IMR-90 (cell line): Measurements from ENCODE around the gene MACROD1. TPM values are rescaled to one million over a fixed set of nuclear protein-coding genes. Genes with fewer than 3 reads are reported as not detected.
A peak's percentile ranks its signal among the peaks of the same experiment; 100 is the strongest.

Experiments
- ATAC-seq: fragments of 200-7000 bp; cut with Tn5 transposase; 2 replicates; pipeline ENCODE4 v1.9.1; 2020; ENCODE audit warnings: low read depth, mild to moderate bottlenecking, moderate library complexity
- BruUV-seq: library from RNA; stranded (reverse); fragments of 400-500 nt; replicated peaks from 2 replicates; lab custom pipeline; 2021; lab: Mats Ljungman, UMichigan
- CTCF ChIA-PET: fragments of 300-600 bp; formaldehyde crosslinking; extraction: SDS; loops from one replicate; lab custom pipeline; 2021; ENCODE audit warnings: antibody characterized with exemption; lab: Yijun Ruan, JAX
- POLR2A ChIA-PET: fragments of 300-600 bp; sonication (Branson Sonifier 250); formaldehyde crosslinking; loops from one replicate; lab custom pipeline; 2022; ENCODE audit warnings: antibody characterized with exemption; ENCODE audit not compliant: unreplicated experiment; lab: Charles Lee
- DNase-seq: peaks from one replicate; pipeline ENCODE4 v3.0.0; 2013
- H2AFZ ChIP-seq: replicated peaks from 2 replicates; pipeline ENCODE3; 2013; ENCODE audit warnings: low read length, mild to moderate bottlenecking; ENCODE audit not compliant: poor library complexity
- H2AK5ac ChIP-seq: 2 replicates; pipeline ENCODE4 v1.6.1; 2013; ENCODE audit warnings: low read depth, low read length, inconsistent platforms
- H2AK9ac ChIP-seq: replicated peaks from 2 replicates; pipeline ENCODE3; 2013; ENCODE audit warnings: mild to moderate bottlenecking, low read depth, low read length, moderate library complexity; ENCODE audit not compliant: poor library complexity
- H2BK120ac ChIP-seq: 2 replicates; pipeline ENCODE4 v1.6.1; 2013; ENCODE audit warnings: low read depth, low read length, inconsistent platforms
- H2BK15ac ChIP-seq: 3 replicates; pipeline ENCODE4 v1.6.1; 2013; ENCODE audit warnings: low read depth, low read length, inconsistent platforms
- H2BK20ac ChIP-seq: 2 replicates; pipeline ENCODE4 v1.6.1; 2013; ENCODE audit warnings: low read depth, mild to moderate bottlenecking, inconsistent platforms, low read length, moderate library complexity
- H2BK5ac ChIP-seq: 2 replicates; pipeline ENCODE4 v1.6.1; 2013; ENCODE audit warnings: mild to moderate bottlenecking, low read depth, low read length, inconsistent platforms; ENCODE audit not compliant: poor library complexity, severe bottlenecking
- H3K14ac ChIP-seq: replicated peaks from 2 replicates; pipeline ENCODE4 v1.6.1; 2013; ENCODE audit warnings: low read depth, low read length, inconsistent platforms
- H3K18ac ChIP-seq: 2 replicates; pipeline ENCODE4 v1.6.1; 2013; ENCODE audit warnings: low read depth, low read length, control low read depth
- H3K23ac ChIP-seq: 2 replicates; pipeline ENCODE4 v1.6.1; 2013; ENCODE audit warnings: low read depth, low read length, inconsistent platforms
- H3K27ac ChIP-seq: 2 replicates; pipeline ENCODE4 v1.5.1; 2013; ENCODE audit warnings: mild to moderate bottlenecking, control low read depth, low read length; ENCODE audit not compliant: insufficient read depth
- H3K27me3 ChIP-seq: 2 replicates; pipeline ENCODE4 v1.6.1; 2013; ENCODE audit warnings: low read length; ENCODE audit not compliant: control insufficient read depth, insufficient read depth
- H3K36me3 ChIP-seq: 2 replicates; pipeline ENCODE4 v1.6.1; 2013; ENCODE audit warnings: low read length, mixed read lengths; ENCODE audit not compliant: control insufficient read depth, insufficient read depth
- H3K4ac ChIP-seq: 2 replicates; pipeline ENCODE4 v1.6.1; 2013; ENCODE audit warnings: low read depth, low read length, inconsistent platforms
- H3K4me1 ChIP-seq: 2 replicates; pipeline ENCODE4 v1.6.1; 2013; ENCODE audit warnings: low read length, mixed read lengths; ENCODE audit not compliant: control insufficient read depth, insufficient read depth
- H3K4me2 ChIP-seq: 2 replicates; pipeline ENCODE4 v1.6.1; 2013; ENCODE audit warnings: low read depth, mild to moderate bottlenecking, control low read depth, low read length, moderate library complexity
- H3K4me3 ChIP-seq: 2 replicates; pipeline ENCODE4 v1.5.1; 2013; ENCODE audit warnings: low read depth, mild to moderate bottlenecking, control low read depth, low read length, moderate library complexity; ENCODE audit not compliant: insufficient read depth
- H3K56ac ChIP-seq: 2 replicates; pipeline ENCODE4 v1.6.1; 2013; ENCODE audit warnings: low read length, inconsistent platforms; ENCODE audit not compliant: insufficient read depth; ENCODE audit errors: extremely low read depth
- H3K79me1 ChIP-seq, 2 experiments: 2 replicates each; pipeline ENCODE4 v1.6.1; 2013; ENCODE audit warnings: low read length in 2 of 2, inconsistent platforms in 1 of 2, low read depth in 1 of 2
- H3K9ac ChIP-seq: 2 replicates; pipeline ENCODE4 v1.6.1; 2013; ENCODE audit warnings: low read depth, low read length, control low read depth
- H3K9me1 ChIP-seq: 2 replicates; pipeline ENCODE4 v1.6.1; 2013; ENCODE audit warnings: low read length, inconsistent platforms; ENCODE audit not compliant: insufficient read depth
- H3K9me3 ChIP-seq: 2 replicates; pipeline ENCODE4 v1.6.1; 2013; ENCODE audit warnings: low read length; ENCODE audit not compliant: control insufficient read depth, insufficient read depth
- H4K20me1 ChIP-seq: 2 replicates; pipeline ENCODE4 v1.6.1; 2013; ENCODE audit warnings: low read length, inconsistent platforms; ENCODE audit not compliant: insufficient read depth
- H4K5ac ChIP-seq: 2 replicates; pipeline ENCODE4 v1.6.1; 2013; ENCODE audit warnings: mild to moderate bottlenecking, low read depth, low read length, control low read depth
- H4K8ac ChIP-seq, 2 experiments: 2 replicates each; pipeline ENCODE4 v1.6.1; 2013; ENCODE audit warnings: low read depth in 2 of 2, low read length in 2 of 2, control low read depth in 1 of 2, inconsistent platforms in 1 of 2
- H4K91ac ChIP-seq: 2 replicates; pipeline ENCODE4 v1.6.1; 2013; ENCODE audit warnings: low read depth, low read length, inconsistent platforms; ENCODE audit not compliant: insufficient read depth
- FOS ChIP-seq: fragments of 150-350 bp; IDR thresholded peaks from 2 replicates; pipeline ENCODE4 v1.6.1; 2016; ENCODE audit warnings: low read depth, low read length
- RCOR1 ChIP-seq: IDR thresholded peaks from 2 replicates; pipeline ENCODE4 v1.6.1; 2012; ENCODE audit warnings: mild to moderate bottlenecking, low read length, improper control_type of control experiment; ENCODE audit not compliant: insufficient replicate concordance
- RFX5 ChIP-seq: IDR thresholded peaks from 2 replicates; pipeline ENCODE4 v1.8.0; 2012; ENCODE audit warnings: low read depth, mild to moderate bottlenecking, low read length, moderate library complexity
- WGBS, 2 experiments: methylation state at CpG; one replicate each; pipeline versions ENCODE4 v1.1.5 to v1.1.7; 2013; ENCODE audit warnings: missing lambda C conversion rate in 2 of 2; ENCODE audit not compliant: insufficient read length in 1 of 2; ENCODE audit errors: extremely low coverage in 2 of 2; 5-methylcytosine and 5-hydroxymethylcytosine counted together
- dilution Hi-C: fragments of 300-500 bp; cut with HindIII; formaldehyde crosslinking; loops from one replicate; pipeline ENCODE4 v1.14.3; 2018; ENCODE audit warnings: low sequenced_read_pairs; ENCODE audit not compliant: unreplicated experiment
- in situ Hi-C: fragments of 300-500 bp; cut with MboI; formaldehyde crosslinking; loops from 3 replicates; pipeline ENCODE4 v1.14.3; 2019; ENCODE audit warnings: low sequenced_read_pairs, inconsistent platforms, mixed read lengths
- intact Hi-C: fragments of 100-400 bp; cut with micrococcal nuclease; formaldehyde crosslinking; loops from 2 replicates; pipeline ENCODE4 v1.10.0; 2022
- polyA plus RNA-seq, 3 experiments: library from polyadenylated mRNA; depleted of rRNA; stranded (reverse); fragments of >200 nt; gene quantifications; 2 replicates each; pipeline ENCODE4 v1.2.3, GENCODE V29; 2012; ENCODE audit warnings: low replicate concordance in 1 of 3
- total RNA-seq: library from RNA; depleted of rRNA; stranded (reverse); fragments of >200 nt; gene quantifications from 2 replicates; pipeline ENCODE4 v1.2.3, GENCODE V29; 2012
- TF ChIP-seq, protein P1 (sequence below): conservative IDR thresholded peaks from 2 replicates; pipeline ENCODE4 v1.5.1; 2012; ENCODE audit warnings: mild to moderate bottlenecking, low read depth, low read length, improper control_type of control experiment
- TF ChIP-seq, protein P2 (sequence below): fragments of 150-350 bp; IDR thresholded peaks from 2 replicates; pipeline ENCODE4 v1.6.1; 2017; ENCODE audit warnings: mild to moderate bottlenecking, antibody characterized with exemption, low read length, low read depth

Gene MACROD1
- total and polyA plus RNA-seq, 2 of the 4 experiments (the other 2 are of a cell fraction): 2.5 to 9.3 TPM

DNA sequence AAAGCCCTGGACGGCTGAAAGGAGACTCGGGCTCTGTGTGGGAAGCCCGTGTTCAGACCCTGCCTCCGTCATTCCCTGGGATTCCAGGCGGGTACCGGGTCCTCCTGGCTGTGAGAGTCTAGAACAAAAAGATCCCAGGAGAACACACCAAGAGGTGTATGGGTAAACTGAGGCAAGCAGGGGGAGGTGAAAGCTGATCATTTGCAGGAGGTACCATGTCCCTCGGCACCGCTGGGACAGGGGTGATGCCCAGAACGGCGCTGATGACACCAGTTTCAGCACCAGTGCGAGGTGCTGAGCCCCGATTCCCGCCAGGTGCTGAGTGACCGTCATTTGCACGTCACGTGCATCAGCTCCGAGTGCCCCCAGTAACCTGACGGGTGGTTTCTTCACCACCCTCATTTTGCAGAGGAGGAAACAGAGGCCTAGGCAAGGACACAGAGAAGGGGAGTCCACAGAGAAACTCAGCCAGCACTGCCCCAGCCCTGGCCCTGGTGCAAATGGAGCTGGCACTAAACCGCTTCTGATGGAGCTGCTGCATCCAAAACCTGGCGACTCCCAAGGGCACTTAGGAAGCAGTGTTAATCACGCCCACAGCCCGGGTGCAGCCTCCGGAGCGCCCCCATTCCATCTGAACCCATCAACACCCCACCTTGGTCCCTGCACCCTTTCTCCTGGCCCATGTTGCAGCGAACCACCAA, 16.8 kb downstream of the MACROD1 start:
- Histone ChIP-seq H4K8ac (no peak overlapping the region), H2AFZ (peak overlapping the region; percentile 4), H4K91ac (peak overlapping the region; percentile 3; the same call in 1 of the 2 replicates), H3K9me3 (no peaks in the 10 kb centered on the region), H3K79me1 (peaks cover 3 to 9% of the 10 kb centered on the region in 2 experiments; a peak in 3 of 4 replicates), H2BK20ac (no peak overlapping the region; the same call in 1 of the 2 replicates), H3K23ac (no peak overlapping the region), H2AK5ac (peak overlapping the region; percentile 61), H3K4me3 (no peak overlapping the region), H3K18ac (no peak overlapping the region), H2AK9ac (no peak overlapping the region), H3K56ac (no peak overlapping the region), H3K9ac (no peak overlapping the region), H4K20me1 (peaks cover 12% of the 10 kb centered on the region; the same call in 1 of the 2 replicates), H2BK120ac (no peak overlapping the region), H2BK15ac (no peak overlapping the region), H3K27me3 (no peaks in the 10 kb centered on the region), H3K36me3 (no peaks in the 10 kb centered on the region), H4K5ac (no peak overlapping the region), H2BK5ac (no peak overlapping the region), H3K9me1 (no peaks in the 10 kb centered on the region), H3K27ac (no peak overlapping the region), H3K4me1 (no peaks in the 10 kb centered on the region; the same call in 1 of the 2 replicates), H3K14ac (no peak overlapping the region), H3K4ac (no peak overlapping the region), H3K4me2 (no peak overlapping the region)
- no TSS peak for BruUV-seq
- DNase-seq: no peak
- TF ChIP-seq, protein P1, sequence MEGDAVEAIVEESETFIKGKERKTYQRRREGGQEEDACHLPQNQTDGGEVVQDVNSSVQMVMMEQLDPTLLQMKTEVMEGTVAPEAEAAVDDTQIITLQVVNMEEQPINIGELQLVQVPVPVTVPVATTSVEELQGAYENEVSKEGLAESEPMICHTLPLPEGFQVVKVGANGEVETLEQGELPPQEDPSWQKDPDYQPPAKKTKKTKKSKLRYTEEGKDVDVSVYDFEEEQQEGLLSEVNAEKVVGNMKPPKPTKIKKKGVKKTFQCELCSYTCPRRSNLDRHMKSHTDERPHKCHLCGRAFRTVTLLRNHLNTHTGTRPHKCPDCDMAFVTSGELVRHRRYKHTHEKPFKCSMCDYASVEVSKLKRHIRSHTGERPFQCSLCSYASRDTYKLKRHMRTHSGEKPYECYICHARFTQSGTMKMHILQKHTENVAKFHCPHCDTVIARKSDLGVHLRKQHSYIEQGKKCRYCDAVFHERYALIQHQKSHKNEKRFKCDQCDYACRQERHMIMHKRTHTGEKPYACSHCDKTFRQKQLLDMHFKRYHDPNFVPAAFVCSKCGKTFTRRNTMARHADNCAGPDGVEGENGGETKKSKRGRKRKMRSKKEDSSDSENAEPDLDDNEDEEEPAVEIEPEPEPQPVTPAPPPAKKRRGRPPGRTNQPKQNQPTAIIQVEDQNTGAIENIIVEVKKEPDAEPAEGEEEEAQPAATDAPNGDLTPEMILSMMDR: no peak
- TF ChIP-seq RFX5: no peak
- no peak for TF ChIP-seq RCOR1
- TF ChIP-seq FOS: no peak
- TF ChIP-seq, protein P2, sequence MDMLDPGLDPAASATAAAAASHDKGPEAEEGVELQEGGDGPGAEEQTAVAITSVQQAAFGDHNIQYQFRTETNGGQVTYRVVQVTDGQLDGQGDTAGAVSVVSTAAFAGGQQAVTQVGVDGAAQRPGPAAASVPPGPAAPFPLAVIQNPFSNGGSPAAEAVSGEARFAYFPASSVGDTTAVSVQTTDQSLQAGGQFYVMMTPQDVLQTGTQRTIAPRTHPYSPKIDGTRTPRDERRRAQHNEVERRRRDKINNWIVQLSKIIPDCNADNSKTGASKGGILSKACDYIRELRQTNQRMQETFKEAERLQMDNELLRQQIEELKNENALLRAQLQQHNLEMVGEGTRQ: no peak
- in situ Hi-C loops: loop anchor here (5.0 kb wide), 2 partner anchors 157 to 312 kb away; partner anchors contain the start of gene MARK2
- ATAC-seq: no peak
- ChIA-PET POLR2A (no interaction called here), CTCF (interaction anchor here (0.6 to 1.2 kb wide), 2 partner anchors 142 to 148 kb away, joined by 3 read pairs; no protein-coding TSS in a partner anchor)
- dilution Hi-C loops: no loop called here
- 75% methylated on average over 8 of the region's 25 CpGs; no CpG with 5 or more reads in 1 of the 2 experiments for WGBS, 2 experiments
- intact Hi-C loops: loop anchor here (1.0 kb wide), 4 partner anchors 109 to 312 kb away; no protein-coding TSS in a partner anchor
